ENCODE results near the gene CXCL13. TPM values are rescaled to one million over a fixed set of nuclear protein-coding genes. Genes with fewer than 3 reads are reported as not detected.

The CXCL13 gene
- total RNA-seq, 2 donors from 2014 or later, result 0.26 to 0.28 TPM

DNA sequence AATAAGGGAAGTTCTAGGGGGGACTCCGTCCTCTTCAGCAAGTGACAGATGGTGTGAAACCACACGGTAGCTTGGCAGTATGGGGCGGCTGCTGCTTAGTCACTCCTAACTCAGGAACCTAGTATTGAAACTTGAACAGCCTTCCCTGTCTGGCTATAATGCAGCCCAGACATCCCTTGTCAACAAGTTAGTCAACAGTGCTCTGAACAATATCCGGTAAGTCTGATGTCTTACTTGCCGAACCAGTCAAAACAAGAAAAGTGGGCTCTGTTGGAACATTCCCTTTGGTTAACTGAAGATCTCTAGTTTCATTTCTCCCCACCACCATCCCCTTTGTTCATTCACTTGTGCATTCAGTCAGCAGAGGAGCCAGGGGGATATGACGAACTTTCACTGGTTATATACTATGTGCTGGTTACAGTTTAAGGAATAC lies 18.7 kb upstream of the CXCL13 start:
- peak; percentile 77 to 87 for DNase-seq
- Mint-ChIP-seq H3K27me3 (ENCODE audit: low read depth) (peaks cover 11% of the 10 kb centered on the region), H3K4me3 (peak overlapping the region; percentile 66 to 79), H3K36me3 (ENCODE audit: insufficient read depth in 2 of 2) (peaks cover 5 to 11% of the 10 kb centered on the region in 2 donors), H3K9me3 (peaks cover 1 to 6% of the 10 kb centered on the region in 2 donors), H3K27ac (peak overlapping the region; percentile 52), H3K4me1 (ENCODE audit: low read depth) (peaks cover 85% of the 10 kb centered on the region)
- peak; percentile 97 for ATAC-seq (replicated peaks in 1 of 2)

DNA sequence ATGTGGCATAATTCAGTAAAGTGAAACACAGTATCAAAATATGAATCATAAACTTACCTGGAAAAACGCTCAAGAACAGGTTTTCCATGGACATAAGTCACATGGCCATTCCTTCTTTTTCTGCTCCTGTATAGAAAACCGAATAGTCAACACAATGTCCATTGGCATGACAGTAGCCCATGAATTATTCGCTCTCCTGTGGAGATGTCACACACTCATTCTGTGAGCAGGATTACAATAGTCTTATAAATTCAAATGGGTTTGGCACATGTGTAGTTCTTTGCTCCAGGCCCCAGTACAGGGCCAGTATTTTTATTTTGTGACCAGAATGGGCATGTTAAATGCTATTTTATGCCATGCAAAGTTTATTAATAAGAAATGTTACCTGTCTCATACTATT lies 15.1 kb upstream of the CXCL13 start:
- Mint-ChIP-seq H3K4me3 (no peak overlapping the region), H3K4me1 (ENCODE audit: low read depth) (peaks cover 93% of the 10 kb centered on the region), H3K36me3 (ENCODE audit: insufficient read depth in 2 of 2) (peaks cover 0 to 2% of the 10 kb centered on the region in 2 donors), H3K9me3 (no peaks in the 10 kb centered on the region), H3K27ac (no peak overlapping the region), H3K27me3 (ENCODE audit: low read depth) (peaks cover 6% of the 10 kb centered on the region)
- ATAC-seq (replicated peaks in 1 of 2) (no peak), DNase-seq (no peak)

DNA sequence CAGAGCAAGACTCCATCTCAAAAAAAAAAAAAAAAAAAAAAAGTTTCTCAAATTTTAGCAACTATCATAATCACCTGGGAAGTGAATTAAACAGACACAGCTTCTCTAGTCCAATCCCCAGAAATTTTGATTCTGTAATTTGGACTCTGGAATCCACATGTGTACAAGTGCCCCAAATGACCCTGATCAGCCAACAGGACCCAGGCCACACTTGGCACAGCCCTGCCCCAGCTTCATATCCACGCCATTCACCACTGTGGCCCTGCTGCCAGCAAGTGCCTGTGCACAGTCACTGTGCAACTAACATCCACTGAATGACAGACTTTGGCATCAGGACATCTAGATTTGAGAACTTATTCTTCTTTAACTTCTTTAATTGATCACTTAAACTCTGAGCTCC lies 14.1 kb upstream of the CXCL13 start:
- H3K27me3 Mint-ChIP-seq (ENCODE audit: low read depth), result peaks cover 12% of the 10 kb centered on the region
- H3K4me1 Mint-ChIP-seq (ENCODE audit: low read depth), result peaks cover 92% of the 10 kb centered on the region
- H3K9me3 Mint-ChIP-seq, result no peaks in the 10 kb centered on the region
- DNase-seq (no peak), ATAC-seq (replicated peaks in 1 of 2) (no peak)
- H3K36me3 Mint-ChIP-seq (ENCODE audit: insufficient read depth in 2 of 2), result peaks cover 0 to 2% of the 10 kb centered on the region in 2 donors
- no peak overlapping the region for H3K4me3 Mint-ChIP-seq
- no peak overlapping the region for H3K27ac Mint-ChIP-seq

DNA sequence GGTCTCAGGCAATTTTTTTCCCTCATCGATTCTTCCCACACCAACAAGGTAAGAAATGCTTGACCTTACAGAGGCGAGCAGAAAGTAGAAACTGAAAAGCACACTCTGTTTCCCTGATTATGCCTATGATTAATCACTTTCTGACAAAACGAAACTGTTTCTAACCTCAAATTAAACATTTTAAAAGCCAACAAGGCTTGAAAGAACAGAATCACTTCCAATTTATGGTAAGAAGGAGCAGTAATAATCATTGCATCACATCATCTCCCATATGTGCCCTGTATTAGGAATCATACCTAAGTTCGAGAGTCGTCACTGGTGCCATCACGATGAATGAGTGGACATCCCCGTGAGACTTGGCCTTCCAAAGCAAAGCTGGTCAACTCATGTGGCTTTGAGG lies 12.5 kb upstream of the CXCL13 start:
- H3K4me3 Mint-ChIP-seq, result peak overlapping the region; percentile 20 to 33
- H3K9me3 Mint-ChIP-seq, result no peaks in the 10 kb centered on the region
- DNase-seq (no peak), ATAC-seq (replicated peaks in 1 of 2) (peak; percentile 6 to 19)
- no peak overlapping the region for H3K27ac Mint-ChIP-seq
- H3K27me3 Mint-ChIP-seq (ENCODE audit: low read depth), result peaks cover 16% of the 10 kb centered on the region
- peaks cover 77% of the 10 kb centered on the region for H3K4me1 Mint-ChIP-seq (ENCODE audit: low read depth)
- H3K36me3 Mint-ChIP-seq (ENCODE audit: insufficient read depth in 2 of 2), result peaks cover 2% of the 10 kb centered on the region in 2 donors

DNA sequence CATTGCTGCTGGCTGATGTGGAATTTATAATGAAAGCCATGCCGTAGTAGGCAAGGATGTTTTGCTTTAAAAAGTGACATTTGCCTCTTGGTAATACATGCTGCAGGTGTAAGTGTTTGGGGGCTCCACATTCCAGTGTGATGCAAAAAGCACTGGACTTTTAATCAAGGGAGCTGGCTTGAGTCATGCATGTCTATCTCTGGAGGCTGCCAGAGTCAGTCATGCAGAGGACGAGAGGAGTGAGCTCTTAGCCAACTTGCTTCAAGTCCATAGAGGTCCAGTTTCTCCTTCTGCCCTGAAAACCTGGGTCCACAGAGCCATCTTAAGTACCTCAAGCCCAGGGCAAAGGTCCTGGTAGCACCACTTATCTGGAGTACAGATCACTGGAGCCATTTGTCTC lies 11.6 kb upstream of the CXCL13 start:
- H3K4me3 Mint-ChIP-seq, result peak overlapping the region; percentile 20 to 56
- DNase-seq (no peak), ATAC-seq (replicated peaks in 1 of 2) (no peak)
- H3K36me3 Mint-ChIP-seq (ENCODE audit: insufficient read depth in 2 of 2), result peaks cover 0 to 2% of the 10 kb centered on the region in 2 donors
- peaks cover 68% of the 10 kb centered on the region for H3K4me1 Mint-ChIP-seq (ENCODE audit: low read depth)
- no peak overlapping the region for H3K27ac Mint-ChIP-seq
- no peaks in the 10 kb centered on the region for H3K9me3 Mint-ChIP-seq
- H3K27me3 Mint-ChIP-seq (ENCODE audit: low read depth), result peaks cover 16% of the 10 kb centered on the region

DNA sequence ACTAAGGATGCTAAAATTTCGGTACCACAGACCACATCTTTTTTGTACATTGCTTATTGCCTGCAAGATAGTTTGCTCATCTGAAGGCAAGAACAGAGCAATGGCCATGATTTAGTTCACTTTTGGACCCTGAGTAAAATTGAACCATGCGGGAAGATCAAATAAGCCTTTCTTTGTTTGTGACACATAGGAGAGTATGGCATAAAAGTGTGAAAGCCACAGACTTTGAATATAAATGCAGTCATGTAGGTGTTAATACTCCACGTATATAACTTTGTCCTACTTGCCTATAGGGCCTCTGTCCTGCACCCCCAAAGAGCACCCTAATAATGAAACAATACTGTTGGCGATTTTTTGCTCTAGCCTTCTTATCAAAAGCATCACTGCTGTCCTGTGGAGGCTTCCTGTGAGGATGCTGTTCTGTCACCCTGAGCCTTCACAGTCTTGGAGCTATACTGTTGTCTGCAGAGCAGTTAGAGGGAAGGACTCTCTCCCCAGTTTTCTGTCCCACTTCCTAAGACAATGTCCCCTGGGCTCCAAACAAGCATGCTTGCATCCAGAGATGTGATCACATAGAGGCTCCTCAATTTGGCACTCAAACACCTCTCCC lies 10.2 kb upstream of the CXCL13 start:
- no peaks in the 10 kb centered on the region for H3K9me3 Mint-ChIP-seq
- peaks cover 27% of the 10 kb centered on the region for H3K27me3 Mint-ChIP-seq (ENCODE audit: low read depth)
- peaks cover 66% of the 10 kb centered on the region for H3K4me1 Mint-ChIP-seq (ENCODE audit: low read depth)
- H3K27ac Mint-ChIP-seq, result no peak overlapping the region
- DNase-seq (no peak), ATAC-seq (replicated peaks in 1 of 2) (peak; percentile 85 to 86)
- peaks cover 0 to 2% of the 10 kb centered on the region in 2 donors for H3K36me3 Mint-ChIP-seq (ENCODE audit: insufficient read depth in 2 of 2)
- H3K4me3 Mint-ChIP-seq, result peak overlapping the region; percentile 21 to 23

DNA sequence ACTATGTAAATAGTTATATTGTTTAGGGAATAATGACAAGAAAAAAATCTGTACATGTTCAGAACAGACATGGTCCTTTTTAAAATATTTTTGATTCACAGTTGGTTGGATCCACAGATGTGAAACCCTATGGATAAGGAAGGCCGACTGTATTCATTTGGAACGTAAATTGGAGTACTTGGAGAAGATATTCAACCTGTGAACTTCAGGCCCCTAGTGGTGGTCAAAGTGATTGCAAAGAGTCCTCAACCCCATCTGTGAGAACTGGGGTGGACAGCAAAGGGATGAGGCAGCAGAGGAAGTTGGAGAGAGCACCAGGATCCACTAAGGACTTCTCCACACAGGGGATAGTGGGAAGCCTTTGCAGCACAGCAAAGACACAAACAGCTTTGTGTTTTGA lies 6.2 kb upstream of the CXCL13 start:
- Mint-ChIP-seq H3K36me3 (ENCODE audit: insufficient read depth in 2 of 2) (peaks cover 0 to 2% of the 10 kb centered on the region in 2 donors), H3K27ac (no peak overlapping the region), H3K9me3 (no peaks in the 10 kb centered on the region), H3K4me1 (ENCODE audit: low read depth) (peaks cover 52% of the 10 kb centered on the region), H3K4me3 (no peak overlapping the region), H3K27me3 (ENCODE audit: low read depth) (peaks cover 21% of the 10 kb centered on the region)
- ATAC-seq (replicated peaks in 1 of 2) (no peak), DNase-seq (no peak)

DNA sequence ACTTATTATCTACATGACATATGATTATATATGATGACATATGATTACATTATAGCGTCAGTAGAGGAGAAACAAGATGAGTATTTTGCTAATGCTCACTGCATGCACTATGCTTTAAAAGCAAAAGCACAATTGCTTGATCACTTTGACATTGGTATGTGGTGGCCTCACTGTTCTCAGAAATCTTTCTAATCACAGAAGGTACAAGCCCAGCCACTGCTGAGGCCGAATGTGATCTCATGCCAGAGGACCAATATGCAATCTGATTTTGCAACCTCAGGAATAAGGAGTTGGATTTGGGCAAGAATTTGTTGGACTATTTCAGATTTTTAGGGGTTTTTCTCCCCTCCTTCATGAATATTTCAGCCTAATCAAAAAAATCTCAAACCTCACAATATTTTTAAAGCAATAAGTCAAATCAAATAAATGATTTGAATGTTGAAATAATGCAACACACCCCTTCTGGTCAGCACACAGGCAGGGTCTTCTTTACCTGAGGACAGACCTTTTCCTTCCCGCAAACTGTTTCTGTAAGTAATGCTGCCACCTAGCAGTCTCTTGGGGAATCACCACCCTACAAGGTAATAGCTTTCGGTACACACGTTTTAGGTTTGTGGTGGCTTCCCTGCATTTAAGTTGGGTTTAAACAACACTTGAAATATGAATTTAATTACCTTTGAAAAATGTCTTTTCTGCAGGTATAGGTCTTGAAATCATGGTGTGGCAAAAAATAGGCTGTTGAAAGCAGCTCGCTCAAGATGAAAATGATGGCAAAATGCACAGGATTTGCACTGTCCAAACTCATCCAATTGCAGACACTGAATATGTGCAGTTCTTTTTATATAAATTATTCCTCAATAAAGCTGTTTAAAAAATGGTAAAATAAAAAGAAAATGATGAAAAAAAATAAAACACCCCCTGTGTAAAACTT lies 4.8 kb upstream of the CXCL13 start:
- peaks cover 38% of the 10 kb centered on the region for H3K4me1 Mint-ChIP-seq (ENCODE audit: low read depth)
- H3K27me3 Mint-ChIP-seq (ENCODE audit: low read depth), result peaks cover 25% of the 10 kb centered on the region
- no peaks in the 10 kb centered on the region for H3K9me3 Mint-ChIP-seq
- H3K4me3 Mint-ChIP-seq, result peak overlapping the region in 1 of 2 donors; percentile 37
- ATAC-seq (replicated peaks in 1 of 2), result peak; percentile 54 to 58
- DNase-seq, result peak in 1 of 2 donors; percentile 37
- H3K36me3 Mint-ChIP-seq (ENCODE audit: insufficient read depth in 2 of 2), result peaks cover 0 to 2% of the 10 kb centered on the region in 2 donors
- H3K27ac Mint-ChIP-seq, result no peak overlapping the region

DNA sequence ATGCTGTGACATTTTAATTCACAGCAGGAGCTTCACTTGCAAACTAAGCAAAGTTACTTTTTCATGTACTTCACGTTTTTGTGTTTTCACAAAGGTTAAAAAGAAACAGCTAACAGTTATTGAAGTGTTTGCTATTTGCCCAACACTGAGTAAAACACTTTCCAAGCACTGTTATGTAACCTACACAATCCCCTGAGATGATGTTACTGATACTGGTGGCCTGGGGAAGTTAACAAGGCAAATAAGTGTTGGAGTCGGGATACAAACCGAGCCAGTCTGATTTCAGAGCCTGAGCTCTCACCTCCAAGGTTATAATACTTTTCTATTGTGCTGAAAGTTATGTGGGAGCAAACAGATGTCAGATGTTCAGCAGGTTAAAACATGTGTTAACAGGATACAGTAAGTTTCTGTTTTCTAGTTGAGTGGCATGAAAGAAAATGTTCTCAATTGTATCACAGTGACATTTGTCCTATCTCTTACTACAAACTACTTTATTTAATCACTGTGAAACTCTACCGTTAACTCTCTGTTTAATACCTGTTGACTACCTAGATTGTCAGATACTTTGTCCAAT lies 3.9 kb upstream of the CXCL13 start:
- no peak for DNase-seq
- Mint-ChIP-seq H3K9me3 (no peaks in the 10 kb centered on the region), H3K27ac (no peak overlapping the region), H3K36me3 (ENCODE audit: insufficient read depth in 2 of 2) (peaks cover 0 to 2% of the 10 kb centered on the region in 2 donors), H3K4me3 (peak overlapping the region in 1 of 2 donors; percentile 44), H3K4me1 (ENCODE audit: low read depth) (peaks cover 32% of the 10 kb centered on the region), H3K27me3 (ENCODE audit: low read depth) (peaks cover 22% of the 10 kb centered on the region)
- peak; percentile 38 to 43 for ATAC-seq (replicated peaks in 1 of 2)

DNA sequence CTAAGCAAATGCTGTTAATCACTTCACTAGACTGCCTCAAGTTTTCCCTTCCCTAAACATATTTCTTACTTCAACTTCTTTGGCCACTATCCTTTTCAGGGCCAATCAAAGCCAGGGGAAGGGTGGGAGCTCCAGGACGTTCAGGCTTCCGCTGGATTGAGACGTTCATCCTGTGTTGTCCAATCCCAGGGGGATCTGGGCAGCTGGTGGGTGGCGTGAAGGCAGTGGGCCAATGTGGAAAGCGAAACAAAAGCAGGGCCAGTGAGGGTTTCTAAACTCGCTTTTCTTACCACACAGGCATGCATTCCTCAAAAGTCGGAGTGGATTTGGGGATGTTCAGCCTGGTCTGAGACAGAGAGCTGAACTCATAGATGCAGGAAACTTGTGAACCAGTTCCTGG lies 7.6 kb downstream of the CXCL13 start:
- no peak overlapping the region for H3K27ac Mint-ChIP-seq
- H3K27me3 Mint-ChIP-seq (ENCODE audit: low read depth), result peaks cover 7% of the 10 kb centered on the region
- peaks cover 2% of the 10 kb centered on the region for H3K4me1 Mint-ChIP-seq (ENCODE audit: low read depth)
- no peak overlapping the region for H3K4me3 Mint-ChIP-seq
- no peaks in the 10 kb centered on the region for H3K9me3 Mint-ChIP-seq
- DNase-seq, result no peak
- no peak for ATAC-seq (replicated peaks in 1 of 2)
- no peaks in the 10 kb centered on the region for H3K36me3 Mint-ChIP-seq (ENCODE audit: insufficient read depth in 2 of 2)

DNA sequence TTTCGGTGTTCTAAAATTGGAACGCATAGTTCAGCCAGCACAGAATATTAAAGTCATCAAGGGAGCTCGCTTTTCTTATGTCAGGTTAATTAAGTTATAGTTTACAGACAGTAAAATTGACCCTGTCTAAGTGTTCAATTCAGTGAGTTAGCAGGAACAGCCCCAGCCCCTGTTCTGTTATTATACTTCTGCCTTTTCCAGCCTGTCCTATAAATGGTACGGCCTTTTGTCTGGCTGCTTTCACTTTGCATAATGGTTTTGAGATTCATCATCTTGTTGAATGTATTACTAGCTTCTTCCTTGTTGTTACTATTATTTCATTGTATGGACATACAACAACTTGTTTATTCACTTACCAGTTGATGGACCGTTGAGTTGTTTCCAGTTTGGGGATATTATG lies 9.5 kb downstream of the CXCL13 start:
- Mint-ChIP-seq H3K36me3 (ENCODE audit: insufficient read depth in 2 of 2) (no peaks in the 10 kb centered on the region), H3K27me3 (ENCODE audit: low read depth) (peaks cover 26% of the 10 kb centered on the region), H3K4me3 (no peak overlapping the region), H3K27ac (no peak overlapping the region), H3K4me1 (ENCODE audit: low read depth) (peaks cover 12% of the 10 kb centered on the region), H3K9me3 (no peaks in the 10 kb centered on the region)
- ATAC-seq (replicated peaks in 1 of 2) (no peak), DNase-seq (no peak)

DNA sequence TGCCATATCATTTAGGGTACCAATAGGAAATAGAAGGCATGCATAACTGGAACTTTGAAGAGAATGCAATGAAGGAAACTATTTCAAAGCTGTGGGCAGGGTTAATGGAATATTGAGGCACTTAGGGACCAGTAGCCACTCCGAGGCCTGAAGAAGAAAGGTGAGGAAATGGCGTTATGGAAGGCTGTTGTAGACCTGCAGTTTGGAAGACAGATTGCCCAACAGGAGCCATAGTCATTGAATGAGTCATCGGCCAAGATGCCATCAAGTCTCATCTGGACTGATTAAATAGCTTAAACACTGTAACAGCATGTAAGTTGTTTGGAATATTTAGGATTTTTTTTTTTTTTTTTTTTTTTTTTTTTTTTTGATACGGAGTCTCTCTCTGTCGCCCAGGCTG lies 11.6 kb downstream of the CXCL13 start:
- DNase-seq (no peak), ATAC-seq (replicated peaks in 1 of 2) (no peak)
- peaks cover 12% of the 10 kb centered on the region for H3K4me1 Mint-ChIP-seq (ENCODE audit: low read depth)
- H3K27me3 Mint-ChIP-seq (ENCODE audit: low read depth), result peaks cover 44% of the 10 kb centered on the region
- H3K9me3 Mint-ChIP-seq, result no peaks in the 10 kb centered on the region
- H3K27ac Mint-ChIP-seq, result no peak overlapping the region
- H3K4me3 Mint-ChIP-seq, result no peak overlapping the region
- no peaks in the 10 kb centered on the region for H3K36me3 Mint-ChIP-seq (ENCODE audit: insufficient read depth in 2 of 2)
